Gastroesophageal sphincter (tissue), 4 donors: ENCODE measurements around the gene CDK5R1. TPM values are rescaled to one million over a fixed set of nuclear protein-coding genes. Genes with fewer than 3 reads are reported as not detected.

Source experiments
- ATAC-seq: fragments of 150-250 bp; one replicate; pipeline ENCODE4 v1.9.1; 2016; ENCODE audit warnings: mild to moderate bottlenecking, moderate library complexity
- H3K27ac ChIP-seq, 4 donors: fragments of 200-600 bp; sonication (generic) in 3 of 4; 1 replicate in 3 of 4; 2 replicates in 1 of 4; pipeline ENCODE4 v1.5.1; 2016 to 2019
- H3K27me3 ChIP-seq: fragments of 200-600 bp; sonication (generic); one replicate; pipeline ENCODE4 v1.5.1; 2019
- H3K36me3 ChIP-seq, 2 donors: fragments of 200-600 bp; sonication (generic); one replicate each; pipeline ENCODE4 v1.5.1; 2019; ENCODE audit warnings: control low read depth in 1 of 2
- H3K4me1 ChIP-seq, 3 donors: fragments of 200-600 bp; sonication (generic); 1 replicate in 2 of 3; 2 replicates in 1 of 3; pipeline ENCODE4 v1.5.1; 2016 to 2019; ENCODE audit warnings: control low read depth in 2 of 3
- H3K4me3 ChIP-seq, 2 donors: fragments of 200-600 bp; sonication (generic); one replicate each; pipeline ENCODE4 v1.5.1; 2019; ENCODE audit warnings: mild to moderate bottlenecking in 1 of 2, moderate library complexity in 1 of 2
- H3K9me3 ChIP-seq, 3 donors: fragments of 200-600 bp; sonication (generic); one replicate each; pipeline ENCODE4 v1.5.1; 2017 to 2019; ENCODE audit warnings: control low read depth in 2 of 3
- EP300 ChIP-seq: sonication (generic); formaldehyde crosslinking; IDR thresholded peaks from one replicate; pipeline ENCODE4 v1.6.1; 2017; ENCODE audit warnings: antibody characterized with exemption, mild to moderate bottlenecking
- POLR2A ChIP-seq, 2 donors: fragments of 450-650 bp; IDR thresholded peaks; one replicate each; pipeline ENCODE4 v1.6.1; 2017; ENCODE audit warnings: antibody characterized with exemption in 2 of 2, mild to moderate bottlenecking in 2 of 2, moderate library complexity in 1 of 2
- POLR2AphosphoS5 ChIP-seq: sonication (generic); formaldehyde crosslinking; IDR thresholded peaks from one replicate; pipeline ENCODE4 v1.6.1; 2017; ENCODE audit warnings: antibody characterized with exemption
- whole genome bisulfite sequencing, 2 donors: methylation state at CpG; one replicate each; pipeline ENCODE4 v1.1.5; 2018; ENCODE audit warnings: low coverage in 1 of 2; 5-methylcytosine and 5-hydroxymethylcytosine counted together
- total RNA-seq, 4 donors: library from RNA; depleted of rRNA; stranded (reverse); fragments of >200 nt; gene quantifications; one replicate each; pipeline ENCODE4 v1.1.0, GENCODE V29; 2016
- TF ChIP-seq, protein P1 (sequence below), 4 experiments: fragments of 200-600 bp in 2 of 4; fragments of 450-650 bp in 2 of 4; sonication (generic) in 1 of 4; IDR thresholded peaks; one replicate each; pipeline ENCODE4 v1.5.1; 2017 to 2019; ENCODE audit warnings: antibody characterized with exemption in 4 of 4, mild to moderate bottlenecking in 2 of 4, moderate library complexity in 2 of 4

CDK5R1 gene
- total RNA-seq, 4 donors from 2014 or later = 0.54 to 1.5 (median 1.0) TPM; not detected in 1

DNA sequence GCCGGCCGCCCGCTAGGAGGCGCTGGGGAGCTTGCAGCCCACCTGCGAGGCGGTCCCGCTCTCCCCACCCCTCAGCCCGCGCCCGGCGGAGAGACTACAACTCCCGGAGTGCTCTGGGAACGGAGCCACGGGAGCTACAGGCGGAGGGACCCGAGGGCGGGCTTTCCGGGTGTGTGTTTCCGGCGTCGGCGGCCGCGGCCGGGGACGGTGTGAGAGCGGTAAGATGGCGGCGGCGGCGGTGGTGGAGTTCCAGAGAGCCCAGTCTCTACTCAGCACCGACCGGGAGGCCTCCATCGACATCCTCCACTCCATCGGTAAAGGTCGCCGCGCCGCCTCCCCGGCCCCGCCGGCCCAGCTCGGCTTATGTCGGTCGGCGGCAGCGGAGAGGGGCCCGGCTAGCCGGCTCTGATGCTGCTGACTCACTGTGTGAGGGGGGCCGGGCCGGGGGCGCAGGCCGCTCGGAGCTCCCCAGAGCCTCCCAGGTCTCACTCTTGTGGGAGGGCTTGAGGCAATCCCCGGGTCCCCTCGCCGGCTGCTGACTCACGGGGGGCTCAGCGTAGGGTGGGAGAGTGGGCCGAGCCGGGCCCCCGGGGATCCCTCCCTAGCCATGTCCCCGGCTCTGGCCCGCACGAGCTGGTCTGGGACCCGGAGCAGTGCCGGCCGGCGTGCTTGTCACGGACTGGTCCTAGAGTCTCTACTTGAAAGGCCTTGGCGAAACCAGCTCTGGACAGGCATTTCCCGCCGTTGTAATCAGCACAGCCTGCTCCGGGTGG is 42.3 kb upstream of the CDK5R1 start, which contains the start of gene PSMD11:
TSS of gene PSMD11 (plus strand) at position 210 of the 773 bp plus-strand sequence. CDS start at position 224, 14 bp downstream.
- H3K36me3 ChIP-seq = peaks cover 0 to 27% of the 10 kb centered on the region in 2 donors
- 0% methylated on average over 5 of the region's 74 CpGs; no CpG with 5 or more reads in 1 of the 2 donors for WGBS, 2 donors
- ATAC-seq = peak; percentile 99
- peak within 1 kb of the TSS; percentile 66 to 84 (median 83) for H3K27ac ChIP-seq
- TF ChIP-seq POLR2AphosphoS5 (peak; percentile 53), POLR2A (IDR thresholded peaks at IDR 0.05) (peak; percentile 36 to 47), EP300 (no peak)
- TF ChIP-seq, protein P1, sequence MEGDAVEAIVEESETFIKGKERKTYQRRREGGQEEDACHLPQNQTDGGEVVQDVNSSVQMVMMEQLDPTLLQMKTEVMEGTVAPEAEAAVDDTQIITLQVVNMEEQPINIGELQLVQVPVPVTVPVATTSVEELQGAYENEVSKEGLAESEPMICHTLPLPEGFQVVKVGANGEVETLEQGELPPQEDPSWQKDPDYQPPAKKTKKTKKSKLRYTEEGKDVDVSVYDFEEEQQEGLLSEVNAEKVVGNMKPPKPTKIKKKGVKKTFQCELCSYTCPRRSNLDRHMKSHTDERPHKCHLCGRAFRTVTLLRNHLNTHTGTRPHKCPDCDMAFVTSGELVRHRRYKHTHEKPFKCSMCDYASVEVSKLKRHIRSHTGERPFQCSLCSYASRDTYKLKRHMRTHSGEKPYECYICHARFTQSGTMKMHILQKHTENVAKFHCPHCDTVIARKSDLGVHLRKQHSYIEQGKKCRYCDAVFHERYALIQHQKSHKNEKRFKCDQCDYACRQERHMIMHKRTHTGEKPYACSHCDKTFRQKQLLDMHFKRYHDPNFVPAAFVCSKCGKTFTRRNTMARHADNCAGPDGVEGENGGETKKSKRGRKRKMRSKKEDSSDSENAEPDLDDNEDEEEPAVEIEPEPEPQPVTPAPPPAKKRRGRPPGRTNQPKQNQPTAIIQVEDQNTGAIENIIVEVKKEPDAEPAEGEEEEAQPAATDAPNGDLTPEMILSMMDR (IDR thresholded peaks at IDR 0.05) = peak in 3 of 4 experiments; percentile 67 to 97 (median 79)
- H3K4me3 ChIP-seq = peak within 1 kb of the TSS; percentile 98 to 99
- no peaks in the 10 kb centered on the region for H3K27me3 ChIP-seq
- no peaks in the 10 kb centered on the region for H3K9me3 ChIP-seq
- H3K4me1 ChIP-seq = peaks cover 5 to 31% (median 9%) of the 10 kb centered on the region in 3 donors

DNA sequence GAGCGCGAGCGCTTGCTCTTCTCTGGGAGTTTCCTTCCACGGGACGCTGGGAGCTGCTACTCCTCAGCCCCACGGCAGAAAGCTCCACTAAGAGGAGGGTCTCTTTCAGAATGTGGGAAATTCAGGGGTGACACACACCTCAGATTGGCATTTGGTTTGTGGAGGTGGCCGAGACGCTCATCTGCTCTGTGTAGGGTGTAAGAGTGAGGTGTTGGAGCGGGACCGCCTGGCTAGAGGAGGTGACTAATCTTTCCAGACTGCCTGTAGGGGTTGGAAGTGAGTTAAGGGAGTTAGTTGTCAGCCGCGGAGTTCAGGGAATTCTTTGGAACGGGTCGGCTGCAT is 41.7 kb upstream of the CDK5R1 start:
- TF ChIP-seq, protein P1 (IDR thresholded peaks at IDR 0.05) = no peak
- TF ChIP-seq POLR2A (IDR thresholded peaks at IDR 0.05) = no peak
- no peak for TF ChIP-seq EP300
- peak; percentile 23 for TF ChIP-seq POLR2AphosphoS5
- Histone ChIP-seq H3K4me3 (peak overlapping the region; percentile 98 to 99), H3K27ac (peak overlapping the region; percentile 66 to 84 (median 83)), H3K36me3 (peaks cover 0 to 32% of the 10 kb centered on the region in 2 donors), H3K9me3 (no peaks in the 10 kb centered on the region), H3K4me1 (peaks cover 5 to 31% (median 9%) of the 10 kb centered on the region in 3 donors), H3K27me3 (no peaks in the 10 kb centered on the region)
- no peak for ATAC-seq
- WGBS, 2 donors = 0% methylated on average over 4 to 8 of the region's 14 CpGs

DNA sequence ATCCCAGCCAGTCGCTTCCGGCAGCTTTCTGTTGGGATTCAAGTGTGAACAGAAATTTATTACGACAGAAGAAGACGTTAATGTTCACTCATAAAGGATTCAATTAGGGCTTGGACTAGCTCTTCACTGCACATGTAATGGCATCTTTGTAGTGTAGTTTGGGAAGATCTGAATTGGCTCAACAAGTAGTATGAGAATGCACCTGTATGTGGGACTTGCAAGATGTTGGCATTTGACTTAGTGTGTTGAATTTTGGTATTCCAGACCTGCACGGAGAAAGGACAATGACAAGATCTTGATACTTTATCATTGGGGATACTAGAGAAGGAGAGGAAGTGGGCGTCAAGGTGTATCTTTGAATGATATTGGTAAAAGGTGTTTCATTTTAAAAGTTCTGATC is 41.3 kb upstream of the CDK5R1 start:
- TF ChIP-seq EP300 (no peak), POLR2A (IDR thresholded peaks at IDR 0.05) (no peak), POLR2AphosphoS5 (no peak)
- TF ChIP-seq, protein P1 (IDR thresholded peaks at IDR 0.05) = no peak

DNA sequence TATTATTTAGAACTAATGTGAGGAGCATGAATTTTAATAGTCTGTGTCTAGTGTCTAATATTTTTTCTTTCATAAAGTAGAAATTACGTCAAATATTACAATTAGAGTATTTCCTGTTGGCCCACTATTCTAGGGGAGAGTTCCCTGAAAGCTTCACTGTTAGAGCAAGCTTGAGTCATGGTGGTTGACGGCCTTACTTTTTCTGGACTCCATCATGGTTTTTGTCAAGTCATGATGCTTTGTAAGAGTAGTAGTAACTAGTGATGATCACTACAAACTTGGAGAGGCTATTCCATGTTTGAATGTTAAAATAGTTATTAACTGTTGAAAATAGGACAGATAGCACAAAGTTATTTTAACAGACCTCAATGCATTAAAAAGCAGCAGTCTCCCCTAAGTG is 40.8 kb upstream of the CDK5R1 start:
- peak overlapping the region in 1 of 2 donors; percentile 99 for H3K4me3 ChIP-seq

More for the DNA sequence above, 41.3 kb upstream of the CDK5R1 start:
- no peaks in the 10 kb centered on the region for H3K27me3 ChIP-seq
- no peak for ATAC-seq
- peaks cover 0 to 36% of the 10 kb centered on the region in 2 donors for H3K36me3 ChIP-seq
- no peaks in the 10 kb centered on the region for H3K9me3 ChIP-seq
- peaks cover 5 to 31% (median 9%) of the 10 kb centered on the region in 3 donors for H3K4me1 ChIP-seq
- peak overlapping the region; percentile 98 to 99 for H3K4me3 ChIP-seq
- 15 to 16% methylated on average over 6 of the region's 6 CpGs for WGBS, 2 donors
- H3K27ac ChIP-seq = peak overlapping the region in 2 of 4 donors; percentile 83 to 84

More for the DNA sequence above, 40.8 kb upstream of the CDK5R1 start:
- peaks cover under 1 to 41% of the 10 kb centered on the region in 2 donors for H3K36me3 ChIP-seq
- WGBS, 2 donors = 51 to 71% methylated on average over 2 of the region's 2 CpGs
- no peaks in the 10 kb centered on the region for H3K27me3 ChIP-seq
- no peak overlapping the region for H3K27ac ChIP-seq
- no peak for ATAC-seq
- no peaks in the 10 kb centered on the region for H3K9me3 ChIP-seq
- peaks cover 5 to 31% (median 9%) of the 10 kb centered on the region in 3 donors for H3K4me1 ChIP-seq
- TF ChIP-seq, protein P1 (IDR thresholded peaks at IDR 0.05) = no peak
- TF ChIP-seq POLR2A (IDR thresholded peaks at IDR 0.05) (no peak), EP300 (no peak), POLR2AphosphoS5 (no peak)
